IMR-90 (cell line): ENCODE data around the gene KCNK17. TPM values are rescaled to one million over a fixed set of nuclear protein-coding genes. Genes with fewer than 3 reads are reported as not detected.

ENCODE experiments used
- ATAC-seq: fragments of 200-7000 bp; cut with Tn5 transposase; 2 replicates; pipeline ENCODE4 v1.9.1; 2020; ENCODE audit warnings: low read depth, mild to moderate bottlenecking, moderate library complexity
- BruUV-seq: library from RNA; stranded (reverse); fragments of 400-500 nt; replicated peaks from 2 replicates; lab custom pipeline; 2021; lab: Mats Ljungman, UMichigan
- CTCF ChIA-PET: fragments of 300-600 bp; formaldehyde crosslinking; extraction: SDS; loops from one replicate; lab custom pipeline; 2021; ENCODE audit warnings: antibody characterized with exemption; lab: Yijun Ruan, JAX
- POLR2A ChIA-PET: fragments of 300-600 bp; sonication (Branson Sonifier 250); formaldehyde crosslinking; loops from one replicate; lab custom pipeline; 2022; ENCODE audit warnings: antibody characterized with exemption; ENCODE audit not compliant: unreplicated experiment; lab: Charles Lee
- DNase-seq: peaks from one replicate; pipeline ENCODE4 v3.0.0; 2013
- H2AFZ ChIP-seq: replicated peaks from 2 replicates; pipeline ENCODE3; 2013; ENCODE audit warnings: low read length, mild to moderate bottlenecking; ENCODE audit not compliant: poor library complexity
- H2AK5ac ChIP-seq: 2 replicates; pipeline ENCODE4 v1.6.1; 2013; ENCODE audit warnings: low read depth, low read length, inconsistent platforms
- H2AK9ac ChIP-seq: replicated peaks from 2 replicates; pipeline ENCODE3; 2013; ENCODE audit warnings: mild to moderate bottlenecking, low read depth, low read length, moderate library complexity; ENCODE audit not compliant: poor library complexity
- H2BK120ac ChIP-seq: 2 replicates; pipeline ENCODE4 v1.6.1; 2013; ENCODE audit warnings: low read depth, low read length, inconsistent platforms
- H2BK15ac ChIP-seq: 3 replicates; pipeline ENCODE4 v1.6.1; 2013; ENCODE audit warnings: low read depth, low read length, inconsistent platforms
- H2BK20ac ChIP-seq: 2 replicates; pipeline ENCODE4 v1.6.1; 2013; ENCODE audit warnings: low read depth, mild to moderate bottlenecking, inconsistent platforms, low read length, moderate library complexity
- H2BK5ac ChIP-seq: 2 replicates; pipeline ENCODE4 v1.6.1; 2013; ENCODE audit warnings: mild to moderate bottlenecking, low read depth, low read length, inconsistent platforms; ENCODE audit not compliant: poor library complexity, severe bottlenecking
- H3K14ac ChIP-seq: replicated peaks from 2 replicates; pipeline ENCODE4 v1.6.1; 2013; ENCODE audit warnings: low read depth, low read length, inconsistent platforms
- H3K18ac ChIP-seq: 2 replicates; pipeline ENCODE4 v1.6.1; 2013; ENCODE audit warnings: low read depth, low read length, control low read depth
- H3K23ac ChIP-seq: 2 replicates; pipeline ENCODE4 v1.6.1; 2013; ENCODE audit warnings: low read depth, low read length, inconsistent platforms
- H3K27ac ChIP-seq: 2 replicates; pipeline ENCODE4 v1.5.1; 2013; ENCODE audit warnings: mild to moderate bottlenecking, control low read depth, low read length; ENCODE audit not compliant: insufficient read depth
- H3K27me3 ChIP-seq: 2 replicates; pipeline ENCODE4 v1.6.1; 2013; ENCODE audit warnings: low read length; ENCODE audit not compliant: control insufficient read depth, insufficient read depth
- H3K36me3 ChIP-seq: 2 replicates; pipeline ENCODE4 v1.6.1; 2013; ENCODE audit warnings: low read length, mixed read lengths; ENCODE audit not compliant: control insufficient read depth, insufficient read depth
- H3K4ac ChIP-seq: 2 replicates; pipeline ENCODE4 v1.6.1; 2013; ENCODE audit warnings: low read depth, low read length, inconsistent platforms
- H3K4me1 ChIP-seq: 2 replicates; pipeline ENCODE4 v1.6.1; 2013; ENCODE audit warnings: low read length, mixed read lengths; ENCODE audit not compliant: control insufficient read depth, insufficient read depth
- H3K4me2 ChIP-seq: 2 replicates; pipeline ENCODE4 v1.6.1; 2013; ENCODE audit warnings: low read depth, mild to moderate bottlenecking, control low read depth, low read length, moderate library complexity
- H3K4me3 ChIP-seq: 2 replicates; pipeline ENCODE4 v1.5.1; 2013; ENCODE audit warnings: low read depth, mild to moderate bottlenecking, control low read depth, low read length, moderate library complexity; ENCODE audit not compliant: insufficient read depth
- H3K56ac ChIP-seq: 2 replicates; pipeline ENCODE4 v1.6.1; 2013; ENCODE audit warnings: low read length, inconsistent platforms; ENCODE audit not compliant: insufficient read depth; ENCODE audit errors: extremely low read depth
- H3K79me1 ChIP-seq, 2 experiments: 2 replicates each; pipeline ENCODE4 v1.6.1; 2013; ENCODE audit warnings: low read length in 2 of 2, inconsistent platforms in 1 of 2, low read depth in 1 of 2
- H3K9ac ChIP-seq: 2 replicates; pipeline ENCODE4 v1.6.1; 2013; ENCODE audit warnings: low read depth, low read length, control low read depth
- H3K9me1 ChIP-seq: 2 replicates; pipeline ENCODE4 v1.6.1; 2013; ENCODE audit warnings: low read length, inconsistent platforms; ENCODE audit not compliant: insufficient read depth
- H3K9me3 ChIP-seq: 2 replicates; pipeline ENCODE4 v1.6.1; 2013; ENCODE audit warnings: low read length; ENCODE audit not compliant: control insufficient read depth, insufficient read depth
- H4K20me1 ChIP-seq: 2 replicates; pipeline ENCODE4 v1.6.1; 2013; ENCODE audit warnings: low read length, inconsistent platforms; ENCODE audit not compliant: insufficient read depth
- H4K5ac ChIP-seq: 2 replicates; pipeline ENCODE4 v1.6.1; 2013; ENCODE audit warnings: mild to moderate bottlenecking, low read depth, low read length, control low read depth
- H4K8ac ChIP-seq, 2 experiments: 2 replicates each; pipeline ENCODE4 v1.6.1; 2013; ENCODE audit warnings: low read depth in 2 of 2, low read length in 2 of 2, control low read depth in 1 of 2, inconsistent platforms in 1 of 2
- H4K91ac ChIP-seq: 2 replicates; pipeline ENCODE4 v1.6.1; 2013; ENCODE audit warnings: low read depth, low read length, inconsistent platforms; ENCODE audit not compliant: insufficient read depth
- BHLHE40 ChIP-seq: fragments of 150-350 bp; IDR thresholded peaks from 2 replicates; pipeline ENCODE4 v1.6.1; 2016; ENCODE audit warnings: mild to moderate bottlenecking, low read depth, low read length
- CEBPB ChIP-seq: IDR thresholded peaks from 2 replicates; pipeline ENCODE4 v1.6.1; 2012; ENCODE audit warnings: low read depth, low read length, improper control_type of control experiment
- ELK1 ChIP-seq: fragments of 150-350 bp; IDR thresholded peaks from 2 replicates; pipeline ENCODE4 v1.6.1; 2016; ENCODE audit warnings: low read depth, mild to moderate bottlenecking, low read length, moderate library complexity, borderline replicate concordance
- MAZ ChIP-seq: IDR thresholded peaks from 2 replicates; pipeline ENCODE4 v1.6.1; 2012; ENCODE audit warnings: low read depth, mild to moderate bottlenecking, low read length, improper control_type of control experiment, moderate library complexity, borderline replicate concordance
- MXI1 ChIP-seq: IDR thresholded peaks from 2 replicates; pipeline ENCODE4 v1.6.1; 2012; ENCODE audit warnings: low read depth, mild to moderate bottlenecking, low read length, moderate library complexity, borderline replicate concordance
- NFE2L2 ChIP-seq: fragments of 150-350 bp; IDR thresholded peaks from 2 replicates; pipeline ENCODE4 v1.6.1; 2016; ENCODE audit warnings: low read depth, mild to moderate bottlenecking, low read length
- POLR2A ChIP-seq: IDR thresholded peaks from 2 replicates; pipeline ENCODE4 v1.6.1; 2012; ENCODE audit warnings: mild to moderate bottlenecking, low read depth, low read length
- RCOR1 ChIP-seq: IDR thresholded peaks from 2 replicates; pipeline ENCODE4 v1.6.1; 2012; ENCODE audit warnings: mild to moderate bottlenecking, low read length, improper control_type of control experiment; ENCODE audit not compliant: insufficient replicate concordance
- SMC3 ChIP-seq: fragments of 150-350 bp; IDR thresholded peaks from 2 replicates; pipeline ENCODE4 v1.6.1; 2016; ENCODE audit warnings: low read depth, mild to moderate bottlenecking, antibody characterized with exemption, low read length, moderate library complexity
- whole genome bisulfite sequencing, 2 experiments: methylation state at CpG; one replicate each; pipeline versions ENCODE4 v1.1.5 to v1.1.7; 2013; ENCODE audit warnings: missing lambda C conversion rate in 2 of 2; ENCODE audit not compliant: insufficient read length in 1 of 2; ENCODE audit errors: extremely low coverage in 2 of 2; 5-methylcytosine and 5-hydroxymethylcytosine counted together
- dilution Hi-C: fragments of 300-500 bp; cut with HindIII; formaldehyde crosslinking; loops from one replicate; pipeline ENCODE4 v1.14.3; 2018; ENCODE audit warnings: low sequenced_read_pairs; ENCODE audit not compliant: unreplicated experiment
- in situ Hi-C: fragments of 300-500 bp; cut with MboI; formaldehyde crosslinking; loops from 3 replicates; pipeline ENCODE4 v1.14.3; 2019; ENCODE audit warnings: low sequenced_read_pairs, inconsistent platforms, mixed read lengths
- intact Hi-C: fragments of 100-400 bp; cut with micrococcal nuclease; formaldehyde crosslinking; loops from 2 replicates; pipeline ENCODE4 v1.10.0; 2022
- polyA plus RNA-seq, 3 experiments: library from polyadenylated mRNA; depleted of rRNA; stranded (reverse); fragments of >200 nt; gene quantifications; 2 replicates each; pipeline ENCODE4 v1.2.3, GENCODE V29; 2012; ENCODE audit warnings: low replicate concordance in 1 of 3
- total RNA-seq: library from RNA; depleted of rRNA; stranded (reverse); fragments of >200 nt; gene quantifications from 2 replicates; pipeline ENCODE4 v1.2.3, GENCODE V29; 2012

Gene KCNK17
- total and polyA plus RNA-seq, 2 of the 4 experiments (the other 2 are of a cell fraction), result not detected

DNA sequence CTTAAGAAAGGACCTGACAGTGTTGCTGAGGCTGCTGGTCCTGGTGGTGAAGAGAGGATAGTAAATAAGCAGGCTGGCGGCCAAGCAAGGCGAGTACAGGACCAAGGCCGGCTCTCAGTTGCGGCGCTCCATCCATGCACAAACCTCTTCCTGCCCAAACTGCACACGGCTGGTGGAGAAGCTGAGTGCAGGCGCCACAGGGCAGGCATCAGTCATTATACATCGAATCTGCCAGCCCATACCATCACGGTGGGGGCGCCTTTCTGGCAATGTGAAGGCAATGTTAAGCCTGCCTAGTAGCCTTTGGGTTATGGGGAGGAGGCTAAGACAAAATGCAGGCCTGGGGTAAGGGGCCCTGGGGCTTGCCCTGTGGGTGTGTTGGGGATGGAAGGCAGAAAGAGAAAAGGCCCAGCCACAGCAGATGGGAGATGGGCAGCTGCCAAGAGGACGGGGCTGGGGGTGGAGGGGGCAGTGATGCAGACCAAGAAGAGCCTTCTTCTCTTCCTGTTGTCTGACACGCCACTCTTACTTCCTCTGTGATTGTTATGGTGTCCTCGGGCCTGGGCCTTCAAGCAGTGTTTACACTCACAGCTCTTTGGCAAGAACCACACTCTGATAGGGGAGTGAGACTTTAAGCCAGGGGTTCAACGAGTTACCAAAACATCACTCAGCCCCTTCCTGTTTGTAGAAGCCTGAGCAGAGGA is 28.6 kb upstream of the KCNK17 start:
- Histone ChIP-seq H2AK9ac (no peak overlapping the region), H4K8ac (no peak overlapping the region), H2BK120ac (no peak overlapping the region), H2AK5ac (no peak overlapping the region), H3K14ac (no peak overlapping the region), H3K4me1 (no peaks in the 10 kb centered on the region), H3K9ac (no peak overlapping the region), H2BK20ac (no peak overlapping the region), H4K5ac (no peak overlapping the region), H3K36me3 (no peaks in the 10 kb centered on the region), H3K4me2 (no peak overlapping the region), H3K23ac (no peak overlapping the region), H3K4me3 (no peak overlapping the region), H3K4ac (no peak overlapping the region), H2BK5ac (no peak overlapping the region), H3K9me1 (no peaks in the 10 kb centered on the region), H2AFZ (no peak overlapping the region), H3K56ac (no peak overlapping the region), H4K20me1 (no peaks in the 10 kb centered on the region), H3K18ac (no peak overlapping the region), H4K91ac (no peak overlapping the region), H3K9me3 (no peaks in the 10 kb centered on the region), H3K79me1 (no peaks in the 10 kb centered on the region), H3K27me3 (peaks cover 2% of the 10 kb centered on the region; the same call in 1 of the 2 replicates), H3K27ac (no peak overlapping the region), H2BK15ac (no peak overlapping the region)
- ChIA-PET POLR2A (no interaction called here), CTCF (no interaction called here)
- in situ Hi-C loops (loop anchor here (10.0 kb wide), 1 partner anchor 972 kb away; no protein-coding TSS in a partner anchor), dilution Hi-C loops (no loop called here), intact Hi-C loops (loop anchor here (10.0 kb wide), 2 partner anchors 1682 to 1722 kb away; no protein-coding TSS in a partner anchor)
- TF ChIP-seq CEBPB, result no peak
- no peak for TF ChIP-seq ELK1
- no peak for TF ChIP-seq NFE2L2
- TF ChIP-seq MXI1, result no peak
- no peak for TF ChIP-seq BHLHE40
- TF ChIP-seq RCOR1, result no peak
- TF ChIP-seq SMC3, result no peak
- TF ChIP-seq POLR2A, result no peak
- TF ChIP-seq MAZ, result no peak
- WGBS, 2 experiments, result no CpG with 5 or more reads among the region's 14 CpGs
- ATAC-seq, result no peak
- BruUV-seq, result no TSS peak
- no peak for DNase-seq
